Smooth muscle cell of bladder (primary cell): ENCODE data around the gene PRDX4. TPM values are rescaled to one million over a fixed set of nuclear protein-coding genes. Genes with fewer than 3 reads are reported as not detected.

Source experiments
- total RNA-seq: library from RNA; depleted of rRNA; stranded (reverse); fragments of >200 nt; gene quantifications from 2 replicates; pipeline ENCODE4 v1.2.3, GENCODE V29; 2014

PRDX4 gene
- total RNA-seq = 215 and 248 TPM in 2 replicates

DNA sequence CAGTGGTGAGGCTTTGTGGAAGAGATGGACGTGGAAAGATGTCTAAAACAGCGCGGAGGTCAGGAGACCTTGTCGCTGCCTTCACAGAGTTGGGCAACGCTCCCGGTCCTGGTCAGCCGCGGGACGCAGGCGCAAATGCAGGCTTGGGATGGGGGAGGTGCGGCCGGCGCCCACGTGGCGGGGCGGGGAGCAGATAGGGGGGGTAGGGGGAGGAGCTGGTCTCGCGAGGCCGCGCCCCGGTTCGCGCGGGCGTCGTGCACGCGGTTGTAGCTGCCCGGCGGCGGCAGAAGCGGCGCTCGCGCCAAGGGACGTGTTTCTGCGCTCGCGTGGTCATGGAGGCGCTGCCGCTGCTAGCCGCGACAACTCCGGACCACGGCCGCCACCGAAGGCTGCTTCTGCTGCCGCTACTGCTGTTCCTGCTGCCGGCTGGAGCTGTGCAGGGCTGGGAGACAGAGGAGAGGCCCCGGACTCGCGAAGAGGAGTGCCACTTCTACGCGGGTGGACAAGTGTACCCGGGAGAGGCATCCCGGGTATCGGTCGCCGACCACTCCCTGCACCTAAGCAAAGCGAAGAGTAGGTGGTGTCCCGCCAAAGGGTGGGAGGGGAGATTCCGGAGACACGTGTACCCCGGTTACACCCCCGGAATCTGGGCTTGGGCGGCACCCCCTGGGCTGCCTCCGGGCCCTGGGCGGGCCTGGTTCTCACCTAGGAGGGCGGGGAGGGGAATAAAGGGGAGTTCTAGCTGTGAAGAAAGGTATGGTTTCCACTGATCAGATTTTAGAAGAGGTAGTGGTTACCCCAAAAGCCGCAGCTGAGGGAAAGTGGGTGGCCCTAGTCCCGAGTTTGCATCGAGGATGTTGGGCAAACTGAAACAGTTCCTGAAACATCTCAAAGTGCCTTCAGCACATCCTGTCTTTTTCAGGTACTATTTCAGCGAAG, at the start of gene PRDX4:
Gene PRDX4 (plus strand): TSS at position 255 of the 939 bp plus-strand sequence. CDS start 78 bp downstream, at position 333.

Other genes starting within 250 kb of the PRDX4 start
- gene ACOT9, start 75.8 kb downstream of the PRDX4 start, total RNA-seq = 31.5 and 35.4 TPM in 2 replicates
- 112 and 120 TPM in 2 replicates for gene SAT1, start 115.7 kb downstream of the PRDX4 start, total RNA-seq
- gene APOO, start 240.4 kb downstream of the PRDX4 start, total RNA-seq = 5.4 and 6.5 TPM in 2 replicates
- not detected in 2 replicates for gene CXorf58, start 240.5 kb downstream of the PRDX4 start, total RNA-seq